GM12873 (cell line): ENCODE results near the gene PIK3CD.

Experiments
- CTCF ChIP-seq: IDR thresholded peaks from 2 replicates; pipeline ENCODE4 v1.5.1; 2012; ENCODE audit warnings: low read depth, mild to moderate bottlenecking, moderate library complexity, low read length, control low read depth; ENCODE audit not compliant: insufficient read depth; ENCODE audit errors: missing control alignments

PIK3CD gene

DNA sequence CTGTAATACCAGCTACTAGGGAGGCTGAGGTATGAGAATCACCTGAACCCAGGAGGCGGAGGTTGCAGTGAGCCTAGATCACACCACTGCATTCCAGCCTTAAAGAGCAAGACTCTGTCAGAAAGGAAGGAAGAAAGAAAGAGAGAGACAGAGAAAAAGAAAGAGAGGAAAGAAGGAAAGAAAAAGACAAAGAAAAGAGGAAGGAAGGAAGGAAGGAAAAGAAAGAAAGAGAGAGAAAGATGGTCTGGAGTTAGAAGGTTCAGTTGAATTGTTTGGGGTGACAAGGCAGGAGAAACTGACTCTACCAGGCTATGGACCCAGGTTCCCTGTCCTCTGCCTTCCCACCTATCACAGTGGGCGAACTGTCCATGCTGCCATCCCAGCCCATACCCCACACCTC lies 27.4 kb upstream of the PIK3CD start:
- no peak for TF ChIP-seq CTCF

DNA sequence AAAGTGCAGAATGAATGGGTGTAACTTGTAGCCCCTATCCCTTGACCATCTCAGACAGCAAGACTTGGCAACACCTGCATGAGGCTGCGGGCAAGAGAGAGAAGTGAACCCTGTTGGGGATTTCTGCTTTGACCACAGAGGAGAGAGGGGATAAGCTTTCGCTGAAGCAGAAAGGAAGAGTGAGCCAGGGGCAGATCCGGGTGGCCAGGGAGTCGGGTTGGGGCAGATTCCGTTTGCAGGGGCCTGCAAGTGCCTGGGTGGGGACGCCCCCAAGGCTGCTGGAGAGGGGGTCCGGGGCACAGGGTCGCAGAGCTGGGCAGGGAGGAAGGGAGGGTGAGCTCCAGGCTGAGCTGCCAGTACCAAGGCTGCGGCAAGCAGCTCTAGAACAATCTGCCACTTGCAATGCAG lies 25.3 kb upstream of the PIK3CD start:
- TF ChIP-seq CTCF = no peak

DNA sequence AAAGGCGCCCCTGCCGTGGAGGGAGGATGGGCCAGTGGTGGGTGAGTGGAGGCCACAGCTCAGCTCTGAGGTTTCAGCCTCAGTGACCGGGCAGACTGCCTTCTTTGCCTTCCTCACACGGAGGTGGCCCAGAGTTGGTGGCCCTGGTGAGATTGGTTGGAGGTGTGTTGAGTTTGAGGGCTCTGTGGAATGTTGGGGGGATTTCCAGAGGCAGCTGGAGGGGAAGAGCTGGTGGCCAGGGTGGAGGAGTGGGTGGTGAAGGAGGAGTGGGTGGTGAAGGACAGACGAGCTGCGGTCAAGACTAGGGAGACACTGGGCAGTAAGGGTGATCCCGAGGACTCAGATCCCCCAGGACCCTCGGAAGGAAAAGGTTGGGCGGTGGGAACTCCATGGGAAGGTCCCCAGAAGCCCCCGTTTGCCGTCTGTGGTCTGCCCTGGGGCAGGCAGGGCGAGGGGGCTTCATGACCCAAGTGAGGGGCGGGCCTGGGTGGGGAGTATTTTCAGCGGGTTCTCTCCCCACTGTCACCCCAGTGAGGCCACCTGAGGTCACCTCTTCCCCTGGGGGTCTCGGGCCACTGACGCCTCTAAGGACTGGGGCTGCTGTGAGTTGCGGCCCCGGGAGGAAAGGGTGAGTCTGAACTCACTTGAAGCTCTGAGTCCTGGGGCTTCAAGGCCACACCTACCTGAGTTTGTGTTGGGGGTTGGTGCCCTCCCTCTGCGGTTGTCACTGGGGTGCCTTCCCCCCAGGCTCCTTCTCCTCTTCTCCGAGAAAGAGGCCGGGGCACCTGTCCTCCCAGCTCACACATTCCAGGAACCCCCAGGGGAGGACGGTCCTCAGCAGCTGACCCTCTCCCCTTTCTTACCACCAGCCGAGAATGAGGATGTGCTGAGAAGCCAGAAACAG lies 22.7 kb upstream of the PIK3CD start:
- no peak for TF ChIP-seq CTCF

DNA sequence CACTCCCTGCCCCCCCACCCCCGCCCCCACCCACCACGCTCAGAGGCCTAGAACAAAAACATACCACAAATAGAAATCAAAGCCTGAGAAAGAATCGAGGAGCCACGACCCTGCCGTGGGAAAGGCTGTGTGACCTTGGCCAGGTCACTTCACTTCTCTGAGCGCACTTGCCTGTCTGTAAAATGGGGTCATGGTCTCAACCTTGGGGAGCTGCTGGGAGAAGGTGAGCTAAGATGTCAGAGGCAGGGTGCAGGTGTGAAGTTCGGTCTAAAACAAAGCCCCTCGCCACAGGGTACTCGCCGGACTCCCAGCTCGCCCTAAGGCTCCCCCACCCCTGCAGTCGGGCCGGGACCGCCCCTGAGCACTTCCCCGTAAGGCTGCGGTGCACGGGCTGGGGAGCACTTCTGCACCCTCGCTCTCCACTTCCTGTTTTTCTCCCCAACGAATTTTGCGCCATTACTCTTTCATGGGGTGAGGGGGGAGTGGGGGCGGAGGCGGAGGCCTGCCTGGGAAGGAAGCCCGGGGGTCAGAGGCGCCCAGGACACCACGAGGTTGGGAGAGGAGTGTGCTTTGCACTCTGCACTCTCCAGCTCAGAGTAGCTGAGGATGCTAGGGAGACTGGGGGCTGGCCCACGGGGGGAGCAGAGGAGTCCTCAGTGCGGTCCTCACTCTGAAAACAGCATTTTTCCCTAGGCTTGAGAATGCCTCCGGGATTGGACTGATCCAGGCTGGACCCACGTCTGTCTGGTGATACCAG lies 21.9 kb upstream of the PIK3CD start:
- no peak for TF ChIP-seq CTCF

- no peak for TF ChIP-seq CTCF
Observed at GRCh38 chr1:9630331-9631111, 21.0 kb upstream of the PIK3CD start.

DNA sequence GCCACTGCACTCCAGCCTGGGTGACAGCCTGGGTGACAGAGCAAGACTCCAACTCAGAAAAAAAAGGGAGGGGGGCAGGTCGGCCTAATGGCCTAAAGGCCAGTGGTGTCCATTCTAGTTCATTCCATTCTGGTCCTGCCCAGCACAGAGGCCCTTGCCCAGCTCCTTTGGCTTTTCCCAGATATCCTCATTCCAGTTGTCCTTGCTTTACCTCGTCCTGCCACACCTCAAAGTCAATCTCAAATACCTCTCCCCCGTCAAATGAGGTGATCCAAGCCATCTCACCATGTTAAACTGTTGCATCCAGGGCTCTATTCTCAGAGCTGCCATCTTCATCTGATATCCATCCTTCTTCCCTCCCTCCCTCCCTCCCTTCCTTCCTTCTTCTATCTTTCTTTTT lies 19.9 kb upstream of the PIK3CD start:
- TF ChIP-seq CTCF = no peak

DNA sequence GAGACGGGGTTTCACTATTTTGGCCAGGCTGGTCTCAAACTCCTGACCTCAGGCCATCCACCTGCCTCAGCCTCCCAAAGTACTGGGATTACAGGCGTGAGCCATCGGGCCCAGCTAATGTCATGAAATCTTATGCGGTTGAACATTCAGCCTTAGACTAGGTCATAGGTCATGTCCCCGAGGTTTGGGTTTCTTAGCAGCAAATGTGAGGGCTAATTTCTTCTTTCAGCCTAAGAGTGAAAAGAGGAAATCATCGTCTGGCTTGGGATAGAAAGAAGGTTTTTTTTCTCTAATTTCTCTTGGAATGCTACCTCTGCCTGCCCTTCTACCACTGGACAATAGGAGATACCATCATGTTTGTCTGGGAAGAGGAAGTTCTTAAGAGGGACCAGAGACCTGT lies 18.0 kb upstream of the PIK3CD start:
- TF ChIP-seq CTCF = no peak
